ENCODE measurements around the gene SERTAD3. TPM values are rescaled to one million over a fixed set of nuclear protein-coding genes. Genes with fewer than 3 reads are reported as not detected.

Gene SERTAD3
- total and polyA plus RNA-seq, 10 of the 15 experiments (the other 5 are each of a cell fraction or from before 2014, with no cell fraction given), result 4.2 to 22.4 (median 13.7) TPM

GRCh38 chr19:40465557-40466218 lies 21.6 kb upstream of the SERTAD3 start, which contains the start of gene BLVRB (continued):
- no peak for TF ChIP-seq WRNIP1 (IDR thresholded peaks at IDR 0.05; ENCODE audit: borderline replicate concordance, low read depth, low read length)
- TF ChIP-seq BHLHE40 (IDR thresholded peaks at IDR 0.05; ENCODE audit: borderline replicate concordance in 1 of 2, low read depth in 2 of 2, low read length in 1 of 2), result peak; percentile 93 to 97
- peak; percentile 58; the same call in 1 of the 2 replicates for TF ChIP-seq NFYB (IDR thresholded peaks at IDR 0.05; ENCODE audit: insufficient read depth, low read depth, low read length)
- peak; percentile 66; the same call in 1 of the 2 replicates for TF ChIP-seq BRCA1 (IDR thresholded peaks at IDR 0.05; ENCODE audit: low read depth, low read length)
- no peak for TF ChIP-seq NRF1 (conservative IDR thresholded peaks at IDR 0.05; ENCODE audit: low read depth, low read length)
- TF ChIP-seq NR2C2 (IDR thresholded peaks at IDR 0.05; ENCODE audit: borderline replicate concordance, control insufficient read depth, insufficient read length, low read depth), result no peak
- TF ChIP-seq GABPA (IDR thresholded peaks at IDR 0.05; ENCODE audit: low read depth), result no peak
- TF ChIP-seq CBX5 (IDR thresholded peaks at IDR 0.05; ENCODE audit: low read depth), result no peak
- TF ChIP-seq SKIL (IDR thresholded peaks at IDR 0.05; ENCODE audit: low read depth, poor library complexity, severe bottlenecking), result no peak
- 0 out of 2 replicates have a peak, but pooled peaks have one; percentile 22 for TF ChIP-seq RFX5 (IDR thresholded peaks at IDR 0.05; ENCODE audit: low read depth, low read length)
- TF ChIP-seq SMARCA5 (IDR thresholded peaks at IDR 0.05), result peak; percentile 68; the same call in 1 of the 2 replicates
- no peak for TF ChIP-seq SUZ12 (IDR thresholded peaks at IDR 0.05; ENCODE audit: unreplicated experiment)
- no peak; the same call in 2 of the 3 replicates for TF ChIP-seq POU2F2 (IDR thresholded peaks at IDR 0.05; ENCODE audit: borderline replicate concordance, low read depth, low read length)
- no peak for TF ChIP-seq KAT2A (conservative IDR thresholded peaks at IDR 0.05; ENCODE audit: control insufficient read depth, low read depth, low read length)
- TF ChIP-seq BACH1 (IDR thresholded peaks at IDR 0.05; ENCODE audit: borderline replicate concordance), result peak; percentile 91; the same call in 1 of the 2 replicates
- no peak for TF ChIP-seq SPI1 (IDR thresholded peaks at IDR 0.05; ENCODE audit: borderline replicate concordance, insufficient read depth, low read depth, low read length)
- TF ChIP-seq MXI1 (IDR thresholded peaks at IDR 0.05; ENCODE audit: low read depth, low read length), result no peak; the same call in 1 of the 2 replicates
- TF ChIP-seq ZNF622 (IDR thresholded peaks at IDR 0.05), result no peak
- no peak for TF ChIP-seq BMI1 (IDR thresholded peaks at IDR 0.05; ENCODE audit: borderline replicate concordance)
- TF ChIP-seq ZNF274 (IDR thresholded peaks at IDR 0.05; ENCODE audit: insufficient read depth, insufficient read length), result no peak
- TF ChIP-seq REST (IDR thresholded peaks at IDR 0.05; ENCODE audit: low read depth, low read length), result no peak
- no peak for TF ChIP-seq CREM (IDR thresholded peaks at IDR 0.05; ENCODE audit: low read depth)
- TF ChIP-seq HDAC6 (IDR thresholded peaks at IDR 0.05; ENCODE audit: unreplicated experiment), result no peak
- no peak for TF ChIP-seq ZSCAN29 (IDR thresholded peaks at IDR 0.05)

All from GM12878 (cell line).